ENCODE data around the gene COL11A2. TPM values are rescaled to one million over a fixed set of nuclear protein-coding genes. Genes with fewer than 3 reads are reported as not detected.
A peak's percentile ranks its signal among the peaks of the same experiment; 100 is the strongest.

The COL11A2 gene
- total RNA-seq, 1 experiment from 2014 or later = 0.42 TPM

DNA sequence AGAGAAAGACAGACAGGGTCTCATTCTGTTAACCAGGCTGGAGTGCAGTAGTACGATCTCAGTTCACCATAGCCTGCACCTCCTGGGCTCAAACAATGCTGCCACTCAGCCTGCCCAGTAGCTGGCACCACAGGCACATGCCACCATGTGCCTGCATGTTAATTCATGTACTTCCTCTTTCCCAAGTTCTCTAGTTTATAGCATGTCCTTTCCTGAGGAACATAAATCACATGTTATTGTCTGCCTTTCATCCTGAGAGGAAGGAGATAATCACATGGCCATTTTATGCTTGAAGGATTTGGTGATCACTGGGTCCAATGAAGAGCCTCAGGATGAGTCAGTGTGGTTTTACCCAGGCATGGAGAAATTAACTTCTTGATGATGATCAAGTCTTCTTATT lies 47.9 kb downstream of the COL11A2 start:
- peak; percentile 92 for DNase-seq (ENCODE audit: low read depth, low spot score)
- in situ Hi-C loops (cut with HindIII; ENCODE audit: low pct_unique_long_range_greater_than_20kb, low sequenced_read_pairs) = no loop called here

DNA sequence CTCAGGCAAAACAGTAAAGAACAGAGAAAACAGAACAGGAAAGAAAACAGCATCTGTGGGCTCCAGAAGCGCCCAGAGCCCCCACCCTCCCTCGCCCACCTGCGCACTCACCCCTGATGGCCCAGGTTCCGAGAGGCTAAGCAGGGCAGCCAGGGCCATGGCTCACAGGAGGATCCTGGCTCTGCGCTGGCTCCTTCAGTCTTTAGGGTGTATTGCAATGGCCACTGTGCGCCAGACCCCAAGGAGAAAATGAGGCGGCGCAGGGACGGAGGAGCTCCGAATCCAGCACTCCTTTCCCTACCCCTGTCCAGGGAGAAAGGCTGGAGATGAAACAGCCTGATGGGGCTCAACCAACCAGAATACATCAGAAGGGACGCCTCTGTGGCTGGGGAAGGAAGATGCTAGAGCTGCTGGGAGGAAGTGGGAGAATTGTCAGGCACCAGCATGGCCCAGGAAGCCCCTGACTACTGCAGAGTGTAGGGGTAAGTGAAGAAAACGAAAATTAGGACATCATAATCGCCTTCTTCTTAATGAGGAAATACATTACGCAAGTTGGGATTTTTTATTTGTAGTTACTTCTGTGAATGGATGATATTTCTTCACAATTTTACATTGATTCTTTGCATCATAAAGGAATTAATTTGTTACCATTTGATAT lies 49.0 kb downstream of the COL11A2 start:
- in situ Hi-C loops (cut with HindIII; ENCODE audit: low pct_unique_long_range_greater_than_20kb, low sequenced_read_pairs) = no loop called here

DNA sequence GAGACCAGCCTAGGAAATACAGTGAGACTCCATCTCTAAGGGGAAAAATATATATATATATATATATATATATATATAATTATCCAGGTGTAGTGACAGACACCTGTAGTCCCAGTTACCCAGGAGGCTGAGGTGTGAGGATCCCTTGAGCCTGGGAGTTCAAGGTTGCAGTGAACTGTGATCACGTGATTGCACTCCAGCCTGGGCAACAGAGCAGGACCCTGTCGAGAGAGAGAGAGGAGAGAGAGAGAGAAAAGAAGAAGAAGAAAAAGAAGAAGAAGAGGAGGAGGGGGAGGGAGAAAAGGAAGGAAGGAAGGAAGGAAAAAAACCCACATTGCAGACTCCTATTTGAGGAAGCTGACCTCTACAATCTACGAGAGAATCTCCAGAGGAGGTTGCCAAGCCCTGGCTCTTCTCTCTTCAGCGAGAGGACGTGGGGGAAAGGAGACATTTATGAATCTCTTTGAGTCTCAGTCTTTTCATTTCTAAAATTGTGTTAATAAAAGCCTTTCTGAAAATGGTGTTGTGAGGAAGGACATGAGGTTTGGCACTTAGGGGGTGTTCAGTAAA lies 49.7 kb downstream of the COL11A2 start:
- in situ Hi-C loops (cut with HindIII; ENCODE audit: low pct_unique_long_range_greater_than_20kb, low sequenced_read_pairs) = no loop called here
- no peak for DNase-seq (ENCODE audit: low read depth, low spot score)

More for the DNA sequence above, 49.0 kb downstream of the COL11A2 start:
- DNase-seq (ENCODE audit: low read depth, low spot score) = no peak

DNA sequence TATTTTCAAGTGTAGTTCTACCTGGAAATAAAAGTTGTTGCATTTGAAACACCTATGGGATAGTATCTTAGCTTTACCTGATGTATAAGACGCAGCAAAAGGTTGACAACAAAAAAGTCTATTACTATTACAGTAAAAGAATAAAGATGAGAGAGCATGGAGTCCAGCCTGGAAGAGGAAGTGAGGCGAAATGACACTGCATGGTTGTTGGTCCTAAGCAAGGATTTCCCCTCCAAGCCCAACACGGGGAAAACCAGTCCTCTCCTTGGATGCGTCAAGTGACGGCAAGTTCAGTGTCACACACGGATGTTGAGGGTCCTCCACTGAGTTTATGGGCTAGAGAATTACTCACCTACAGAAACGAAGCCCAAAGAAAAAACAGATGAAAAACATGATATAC lies 51.7 kb downstream of the COL11A2 start:
- in situ Hi-C loops (cut with HindIII; ENCODE audit: low pct_unique_long_range_greater_than_20kb, low sequenced_read_pairs) = no loop called here
- DNase-seq (ENCODE audit: low read depth, low spot score) = no peak

DNA sequence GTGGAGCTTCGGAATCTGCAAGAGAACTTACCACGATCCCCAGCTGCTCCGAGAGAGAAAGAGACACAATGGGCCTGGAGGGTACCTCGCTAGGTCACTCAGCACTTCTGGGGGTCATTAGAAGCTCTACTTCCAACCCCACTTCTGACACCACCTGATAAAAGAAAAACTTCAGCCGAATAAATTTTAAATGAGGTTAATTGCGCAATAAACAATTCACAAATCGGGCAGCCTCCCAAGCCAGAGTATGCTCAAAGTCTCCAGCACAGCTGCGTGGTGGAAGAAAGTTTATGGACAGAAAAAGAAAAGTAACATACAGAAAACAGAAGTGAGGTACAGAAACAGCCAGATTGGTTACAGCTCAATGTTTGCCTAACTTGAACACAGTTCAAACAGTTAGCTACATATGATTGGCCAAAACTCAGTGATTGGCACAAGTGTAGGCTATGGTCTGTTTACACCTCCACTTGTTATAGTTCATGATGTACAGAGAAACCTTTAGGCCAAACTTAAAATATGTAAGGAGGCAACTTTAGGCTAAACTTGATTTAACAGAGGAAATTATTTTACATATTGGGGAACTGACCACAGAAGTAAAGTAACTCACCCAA lies 52.6 kb downstream of the COL11A2 start:
- DNase-seq (ENCODE audit: low read depth, low spot score) = no peak
- in situ Hi-C loops (cut with HindIII; ENCODE audit: low pct_unique_long_range_greater_than_20kb, low sequenced_read_pairs) = no loop called here

DNA sequence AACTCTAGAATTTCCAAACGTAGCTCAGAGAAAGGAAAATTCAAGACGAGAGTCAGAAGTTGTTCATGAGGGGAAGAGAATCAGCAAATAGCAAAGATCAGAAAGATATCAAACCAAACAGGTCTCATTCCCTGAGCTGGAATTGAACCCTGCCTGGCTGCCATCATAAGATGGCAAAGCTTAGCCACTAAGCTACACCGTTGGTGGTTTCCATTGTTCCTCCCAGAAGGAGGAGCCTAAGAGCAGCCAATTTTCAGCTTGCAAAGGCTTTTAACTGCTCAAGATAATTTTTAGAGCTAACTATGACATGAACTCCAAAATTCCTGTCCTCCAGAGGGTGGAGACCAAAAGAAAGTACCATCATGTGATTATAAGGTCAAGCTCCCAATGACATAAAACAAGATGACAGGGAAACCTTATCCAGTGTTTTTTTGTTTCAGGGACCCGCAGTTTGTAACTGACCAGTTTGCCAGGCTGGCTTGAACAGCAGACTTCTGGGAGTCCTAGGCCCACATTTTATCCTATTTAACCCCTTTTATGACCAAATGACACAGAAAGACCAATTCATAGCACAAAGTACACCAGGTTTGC lies 55.9 kb downstream of the COL11A2 start:
- peak; percentile 20 for DNase-seq (ENCODE audit: low read depth, low spot score)
- in situ Hi-C loops (cut with HindIII; ENCODE audit: low pct_unique_long_range_greater_than_20kb, low sequenced_read_pairs) = no loop called here

DNA sequence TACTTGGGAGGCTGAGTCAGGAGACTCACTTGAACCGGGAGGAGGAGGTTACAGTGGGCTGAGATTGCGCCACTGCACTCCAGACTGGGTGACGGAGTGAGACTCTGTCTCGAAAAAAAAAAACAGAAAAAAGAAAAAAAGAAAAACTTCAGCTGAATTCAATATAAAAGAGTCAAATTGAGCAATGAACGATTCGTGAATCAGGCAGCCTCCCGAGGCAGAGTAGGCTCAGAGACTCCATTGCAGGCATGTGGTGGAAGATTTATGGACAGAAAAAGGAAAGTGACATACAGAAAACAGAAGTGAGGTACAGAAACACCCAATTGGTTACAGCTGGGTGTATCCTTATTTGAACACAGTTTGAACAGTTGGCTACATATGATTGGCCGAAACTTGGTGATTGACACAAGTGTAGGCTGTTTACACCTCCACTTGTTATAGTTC lies 60.2 kb downstream of the COL11A2 start:
- no peak for DNase-seq (ENCODE audit: low read depth, low spot score)
- in situ Hi-C loops (cut with HindIII; ENCODE audit: low pct_unique_long_range_greater_than_20kb, low sequenced_read_pairs) = no loop called here

DNA sequence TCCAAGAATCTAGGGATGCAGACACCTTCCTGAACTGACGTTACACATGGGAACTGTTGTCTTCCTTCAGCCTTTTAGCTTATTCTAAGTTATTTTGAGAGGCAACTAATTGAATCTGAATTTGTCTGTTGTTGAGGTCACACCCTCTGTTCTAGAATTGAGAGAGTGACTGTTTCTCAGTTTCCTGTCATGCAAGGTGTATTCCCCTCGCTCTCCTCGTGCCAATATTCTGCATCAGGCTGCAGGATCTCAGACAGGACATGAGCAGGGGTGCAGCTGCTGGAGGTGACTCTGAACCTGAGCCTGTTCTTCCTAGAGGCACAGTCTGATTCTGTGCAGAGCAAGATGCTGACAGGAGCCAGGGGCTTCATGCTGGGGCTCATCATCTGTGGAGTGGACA lies 63.9 kb downstream of the COL11A2 start:
- in situ Hi-C loops (cut with HindIII; ENCODE audit: low pct_unique_long_range_greater_than_20kb, low sequenced_read_pairs) = no loop called here
- no peak for DNase-seq (ENCODE audit: low read depth, low spot score)

DNA sequence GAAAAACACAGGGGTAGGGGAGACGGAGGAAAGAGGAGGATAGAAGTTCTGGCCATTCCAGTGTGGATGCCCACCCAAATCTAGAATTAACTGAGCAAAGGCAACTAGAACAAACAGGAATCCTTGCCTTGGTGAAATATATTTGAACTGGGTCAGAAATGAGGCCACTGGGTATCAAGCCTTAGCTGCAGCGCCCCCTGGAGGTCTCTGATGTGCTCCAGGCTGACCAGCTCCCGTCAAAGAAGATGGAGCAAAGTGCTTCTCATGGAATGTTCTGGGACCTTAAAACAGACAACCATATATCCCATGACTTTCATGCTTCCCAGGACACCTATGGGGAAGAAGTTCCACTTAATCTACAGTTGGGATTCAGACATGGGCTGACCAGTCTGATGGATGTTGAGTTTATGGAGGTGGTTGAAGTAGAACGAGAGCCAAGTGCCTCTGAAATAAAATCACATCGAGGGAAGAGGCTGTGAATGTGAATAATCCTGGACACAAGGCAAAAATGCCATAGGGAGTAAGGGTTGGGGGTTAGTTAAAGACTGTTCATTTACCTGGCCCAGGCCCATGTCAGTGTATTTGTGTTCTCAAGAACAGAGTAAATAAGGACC lies 66.1 kb downstream of the COL11A2 start:
- peak; percentile 78 for DNase-seq (ENCODE audit: low read depth, low spot score)
- in situ Hi-C loops (cut with HindIII; ENCODE audit: low pct_unique_long_range_greater_than_20kb, low sequenced_read_pairs) = no loop called here

DNA sequence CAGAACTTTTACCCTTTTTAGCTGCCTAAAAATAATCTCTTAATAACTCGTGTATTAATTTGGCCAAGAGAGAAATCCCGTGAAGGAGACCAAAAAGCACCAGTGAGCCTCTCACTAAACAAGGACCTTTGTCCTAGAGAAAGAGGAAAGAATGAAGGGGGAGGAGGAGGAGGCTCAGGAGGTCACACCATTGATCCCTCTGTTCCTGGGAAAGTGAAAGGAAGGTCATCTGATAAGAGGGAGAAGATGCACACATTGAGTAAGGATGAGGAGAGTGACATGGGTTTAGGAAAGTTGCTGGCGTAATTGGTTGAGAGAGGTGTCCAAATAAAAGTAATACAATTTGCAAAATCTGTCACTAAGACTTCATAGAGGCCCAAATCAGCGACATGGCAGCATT lies 67.3 kb downstream of the COL11A2 start:
- DNase-seq (ENCODE audit: low read depth, low spot score) = no peak
- in situ Hi-C loops (cut with HindIII; ENCODE audit: low pct_unique_long_range_greater_than_20kb, low sequenced_read_pairs) = no loop called here

DNA sequence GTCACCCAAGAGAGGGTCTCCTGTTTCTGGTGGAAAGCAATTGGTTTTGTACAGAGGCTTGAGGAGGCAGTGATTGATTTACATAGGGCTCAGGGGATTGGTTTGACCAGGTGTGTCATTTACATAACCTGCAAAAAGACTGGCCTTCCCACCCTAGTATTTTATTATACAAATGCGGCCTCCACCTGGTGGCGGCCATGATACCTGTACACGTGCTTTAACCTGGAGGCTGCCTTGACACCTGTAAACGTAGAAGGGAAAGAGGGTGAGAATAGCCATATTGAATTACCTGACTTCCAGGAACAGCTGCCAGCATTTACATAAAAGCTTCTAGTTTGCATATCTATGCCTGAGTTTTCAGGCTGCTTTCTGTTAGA lies 67.8 kb downstream of the COL11A2 start:
- in situ Hi-C loops (cut with HindIII; ENCODE audit: low pct_unique_long_range_greater_than_20kb, low sequenced_read_pairs) = no loop called here
- DNase-seq (ENCODE audit: low read depth, low spot score) = no peak

DNA sequence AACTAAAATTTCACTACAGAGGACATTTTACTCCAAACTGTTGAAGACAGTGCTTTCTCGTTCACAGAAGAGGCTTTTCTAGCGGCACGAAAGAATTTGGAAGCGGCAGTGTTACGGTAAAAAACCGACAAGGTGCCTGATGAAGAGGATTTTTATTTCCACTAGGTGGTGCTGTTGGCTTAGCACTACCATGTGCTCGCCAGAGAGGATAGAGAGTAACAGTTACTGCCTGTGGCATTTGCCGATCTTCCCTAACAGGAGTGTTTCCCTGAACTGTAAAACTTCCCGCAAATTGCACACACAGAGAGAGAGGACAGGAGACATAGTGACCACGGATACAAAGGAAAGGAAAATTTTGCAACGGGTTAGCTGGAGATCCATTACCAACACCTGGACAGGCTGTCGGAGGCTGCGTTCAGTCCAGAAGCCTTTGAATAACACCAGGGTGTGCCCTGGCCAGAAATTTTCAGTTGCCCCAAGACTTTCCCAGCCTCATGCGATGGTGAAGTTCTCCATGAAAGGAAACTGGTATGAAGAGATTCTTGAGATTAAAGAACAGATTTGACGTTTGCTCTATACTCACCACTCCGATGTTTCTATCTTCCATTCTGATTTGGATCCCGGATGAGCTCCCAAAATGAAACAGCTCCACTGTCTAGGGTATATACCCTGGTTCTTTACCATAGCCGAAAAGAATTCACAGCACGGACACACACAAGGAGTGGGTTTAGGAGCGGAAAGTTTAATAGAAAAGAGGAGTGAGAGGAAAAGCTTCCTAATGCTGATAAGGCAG lies 68.3 kb downstream of the COL11A2 start:
- in situ Hi-C loops (cut with HindIII; ENCODE audit: low pct_unique_long_range_greater_than_20kb, low sequenced_read_pairs) = no loop called here
- peak; percentile 85 for DNase-seq (ENCODE audit: low read depth, low spot score)

DNA sequence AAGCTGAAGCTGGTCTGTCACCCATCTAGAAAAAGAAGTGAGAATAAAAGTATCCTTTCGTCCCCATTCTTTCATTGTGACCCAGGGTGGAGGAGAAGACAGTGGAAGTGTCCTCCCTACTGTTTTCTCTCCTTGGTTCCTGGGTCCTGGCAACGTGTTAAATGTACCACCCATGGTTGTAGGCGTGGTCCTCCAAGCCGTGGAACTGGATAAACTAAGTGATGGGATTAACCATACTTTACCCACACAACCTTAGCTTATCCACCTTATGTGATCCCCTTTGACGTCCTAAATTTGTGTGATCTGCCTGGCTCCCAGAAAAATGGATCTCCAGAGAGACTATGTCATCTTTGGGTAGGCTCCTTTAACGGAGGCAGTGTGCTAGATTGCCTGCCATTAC lies 69.1 kb downstream of the COL11A2 start:
- no peak for DNase-seq (ENCODE audit: low read depth, low spot score)
- in situ Hi-C loops (cut with HindIII; ENCODE audit: low pct_unique_long_range_greater_than_20kb, low sequenced_read_pairs) = no loop called here

DNA sequence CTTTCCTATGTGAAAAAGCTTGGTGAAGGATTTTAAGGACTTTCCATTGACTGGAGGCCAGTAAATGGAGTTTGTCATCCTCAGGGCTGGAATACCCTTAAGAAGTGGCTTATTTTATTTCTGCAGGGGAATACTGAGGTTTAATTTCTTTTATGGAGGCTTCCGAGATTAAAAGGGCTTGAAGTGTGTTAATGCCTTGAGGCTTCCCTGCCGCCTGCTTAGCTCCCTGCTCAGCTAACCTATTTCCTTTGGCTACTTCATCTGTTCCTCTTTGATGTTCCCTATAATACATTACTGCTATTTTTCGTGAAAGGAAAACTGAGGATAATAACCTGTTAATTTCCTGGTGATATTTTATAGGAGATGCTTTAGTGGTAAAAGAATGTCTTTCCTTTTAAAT lies 72.3 kb downstream of the COL11A2 start:
- no peak for DNase-seq (ENCODE audit: low read depth, low spot score)
- in situ Hi-C loops (cut with HindIII; ENCODE audit: low pct_unique_long_range_greater_than_20kb, low sequenced_read_pairs) = no loop called here

DNA sequence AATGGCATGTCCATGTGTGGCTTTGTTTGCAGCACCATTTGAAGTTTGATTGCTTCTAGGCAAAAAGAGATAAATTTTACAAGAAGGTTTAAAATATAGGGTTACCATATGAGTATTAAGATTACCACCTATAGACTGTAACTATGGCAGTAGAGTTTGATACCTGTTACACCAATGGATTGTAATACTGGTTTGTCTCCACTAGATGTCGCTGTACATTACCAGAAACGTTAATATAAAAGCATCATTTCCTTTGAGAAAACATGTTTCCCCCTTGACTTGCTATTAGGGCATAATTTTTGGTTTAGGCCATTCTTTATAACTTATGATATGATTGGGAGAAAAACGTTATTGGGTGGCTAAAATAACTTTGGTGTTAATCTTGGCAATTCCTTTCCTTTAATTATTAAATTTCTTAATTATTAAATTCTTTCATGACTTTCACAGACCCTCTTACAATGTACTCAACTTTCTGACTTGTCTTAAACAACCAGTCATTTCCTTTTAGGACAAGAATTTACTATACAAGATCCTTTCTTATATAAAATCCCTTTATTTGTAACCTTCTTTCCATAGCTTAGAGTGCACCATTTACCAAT lies 73.6 kb downstream of the COL11A2 start:
- DNase-seq (ENCODE audit: low read depth, low spot score) = peak; percentile 74
- in situ Hi-C loops (cut with HindIII; ENCODE audit: low pct_unique_long_range_greater_than_20kb, low sequenced_read_pairs) = no loop called here

DNA sequence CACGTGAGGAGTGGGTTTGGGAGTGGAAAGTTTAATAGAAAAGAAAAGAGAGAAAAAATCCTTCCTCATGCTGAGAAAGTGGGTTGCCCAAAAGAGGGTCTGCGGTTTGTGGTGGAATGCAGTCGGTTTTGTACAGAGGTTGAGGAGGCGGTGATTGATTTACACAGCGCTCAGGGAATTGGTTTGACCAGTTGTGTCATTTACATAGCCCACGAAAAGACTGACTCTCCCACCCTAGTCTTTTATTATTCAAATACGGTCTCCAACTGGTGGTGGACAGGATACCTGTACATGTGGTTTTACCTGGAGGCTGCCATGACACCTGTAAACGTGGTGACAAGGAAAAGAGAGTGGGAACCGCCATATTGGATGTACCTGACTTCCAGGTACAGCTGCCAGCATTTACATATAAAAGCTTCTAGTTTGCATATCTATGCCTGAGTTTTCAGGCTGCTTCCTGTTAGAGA lies 74.4 kb downstream of the COL11A2 start:
- in situ Hi-C loops (cut with HindIII; ENCODE audit: low pct_unique_long_range_greater_than_20kb, low sequenced_read_pairs) = no loop called here

More for the DNA sequence above, 74.4 kb downstream of the COL11A2 start:
- no peak for DNase-seq (ENCODE audit: low read depth, low spot score)

Measured in SK-MEL-5 (cell line).